Uterus (tissue), 2 donors: ENCODE data around the gene KRT24.

Source experiments
- CTCF ChIP-seq, 4 experiments: fragments of 200-600 bp in 2 of 4; fragments of 450-650 bp in 2 of 4; sonication (generic) in 2 of 4; IDR thresholded peaks; one replicate each; pipeline ENCODE4 v1.5.1; 2016 to 2019; ENCODE audit warnings: antibody characterized with exemption in 4 of 4, mild to moderate bottlenecking in 2 of 4, moderate library complexity in 1 of 4
- POLR2A ChIP-seq, 2 donors: fragments of 450-650 bp; IDR thresholded peaks; one replicate each; pipeline ENCODE4 v1.6.1; 2016; ENCODE audit warnings: antibody characterized with exemption in 2 of 2, mild to moderate bottlenecking in 1 of 2, moderate library complexity in 1 of 2

DNA sequence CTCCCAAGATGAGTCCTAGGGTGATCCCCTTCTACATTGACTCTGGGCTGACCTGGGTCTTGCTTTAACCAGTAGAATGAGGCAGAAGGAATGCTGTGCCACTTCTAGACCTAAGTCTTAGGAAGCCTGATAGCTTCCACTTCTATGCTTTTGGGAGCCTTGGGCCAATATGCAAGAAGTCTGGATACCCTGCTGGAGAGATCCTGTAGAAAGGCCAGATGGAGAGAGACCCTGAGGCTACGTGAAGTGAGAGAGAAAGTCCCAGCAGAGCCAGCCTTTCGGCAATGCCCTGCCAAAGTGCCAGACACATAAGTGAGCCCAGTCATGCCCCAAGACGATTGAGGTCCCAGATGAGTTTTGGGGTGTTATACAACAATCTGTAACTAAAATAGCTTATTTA lies 40.3 kb downstream of the KRT24 start:
- TF ChIP-seq CTCF (IDR thresholded peaks at IDR 0.05) = no peak
- TF ChIP-seq POLR2A (IDR thresholded peaks at IDR 0.05) = no peak
